ENCODE data around the gene CACNA1I. TPM values are rescaled to one million over a fixed set of nuclear protein-coding genes. Genes with fewer than 3 reads are reported as not detected.
"Not testable (repeated sequence)": the region's sequence is repeated elsewhere in the genome, so short reads cannot be mapped to it uniquely, and the experiment has no call there.

CACNA1I gene
- 0.03 TPM for total RNA-seq
- long read RNA-seq, result 0 reads

GRCh38 chr22:39570665-39571064, at the start of gene CACNA1I:
TSS of gene CACNA1I (plus strand) at chr22:39570753. CDS start at chr22:39570753, 0 bp downstream.
- no peak for DNase-seq (ENCODE audit: low spot score)
- intact Hi-C loops (cut with DNase I), result no loop called here

GRCh38 chr22:39521106-39521885, 49.3 kb upstream of the CACNA1I start:
- intact Hi-C loops (cut with DNase I), result loop anchor here (5.0 to 10.0 kb wide), 2 partner anchors 204 to 646 kb away; partner anchors contain the start of genes CBX6 and RPL3
- DNase-seq (ENCODE audit: low spot score), result not testable (repeated sequence)

- not testable (repeated sequence) for DNase-seq (ENCODE audit: low spot score)
- intact Hi-C loops (cut with DNase I), result loop anchor here (5.0 to 10.0 kb wide), 2 partner anchors 205 to 647 kb away; partner anchors contain the start of genes CBX6 and RPL3
Measured at GRCh38 chr22:39522091-39522490, 48.5 kb upstream of the CACNA1I start.

GRCh38 chr22:39522567-39523300, 47.8 kb upstream of the CACNA1I start:
- intact Hi-C loops (cut with DNase I), result loop anchor here (5.0 to 10.0 kb wide), 2 partner anchors 205 to 648 kb away; partner anchors contain the start of genes CBX6 and RPL3
- DNase-seq (ENCODE audit: low spot score), result no peak

GRCh38 chr22:39524089-39524752, 46.3 kb upstream of the CACNA1I start:
- no peak for DNase-seq (ENCODE audit: low spot score)
- intact Hi-C loops (cut with DNase I), result loop anchor here (5.0 to 10.0 kb wide), 2 partner anchors 207 to 649 kb away; partner anchors contain the start of genes CBX6 and RPL3

GRCh38 chr22:39524753-39525657, 45.5 kb upstream of the CACNA1I start:
- intact Hi-C loops (cut with DNase I), result loop anchor here (5.0 to 10.0 kb wide), 2 partner anchors 208 to 650 kb away; partner anchors contain the start of genes CBX6 and RPL3
- DNase-seq (ENCODE audit: low spot score), result no peak

GRCh38 chr22:39525658-39525975, 44.9 kb upstream of the CACNA1I start:
- no peak for DNase-seq (ENCODE audit: low spot score)
- intact Hi-C loops (cut with DNase I), result loop anchor here (10.0 kb wide), 1 partner anchor 651 kb away; the partner anchor contains the start of gene CBX6

- intact Hi-C loops (cut with DNase I), result loop anchor here (10.0 kb wide), 1 partner anchor 652 kb away; the partner anchor contains the start of gene CBX6
Measured at GRCh38 chr22:39526736-39527171, 43.8 kb upstream of the CACNA1I start.

GRCh38 chr22:39527481-39527961, 43.0 kb upstream of the CACNA1I start:
- no peak for DNase-seq (ENCODE audit: low spot score)

More at GRCh38 chr22:39526736-39527171, 43.8 kb upstream of the CACNA1I start:
- no peak for DNase-seq (ENCODE audit: low spot score)

GRCh38 chr22:39528080-39528661, 42.4 kb upstream of the CACNA1I start:
- no peak for DNase-seq (ENCODE audit: low spot score)
- intact Hi-C loops (cut with DNase I), result loop anchor here (2.0 to 10.0 kb wide), 2 partner anchors 129 to 653 kb away; partner anchors contain the start of genes CBX6 and TAB1

More at GRCh38 chr22:39527481-39527961, 43.0 kb upstream of the CACNA1I start:
- intact Hi-C loops (cut with DNase I), result loop anchor here (10.0 kb wide), 1 partner anchor 653 kb away; the partner anchor contains the start of gene CBX6

GRCh38 chr22:39528681-39529486, 41.7 kb upstream of the CACNA1I start:
- intact Hi-C loops (cut with DNase I), result loop anchor here (2.0 to 10.0 kb wide), 2 partner anchors 130 to 654 kb away; partner anchors contain the start of genes CBX6 and TAB1

GRCh38 chr22:39529487-39529851, 41.1 kb upstream of the CACNA1I start:
- intact Hi-C loops (cut with DNase I), result loop anchor here (2.0 to 10.0 kb wide), 2 partner anchors 131 to 655 kb away; partner anchors contain the start of genes CBX6 and TAB1
- no peak for DNase-seq (ENCODE audit: low spot score)

More at GRCh38 chr22:39528681-39529486, 41.7 kb upstream of the CACNA1I start:
- peak; percentile 95 for DNase-seq (ENCODE audit: low spot score)

- intact Hi-C loops (cut with DNase I), result loop anchor here (5.0 kb wide), 1 partner anchor 817 kb away; the partner anchor contains the start of gene ADSL
Measured at GRCh38 chr22:39530116-39530515, 40.4 kb upstream of the CACNA1I start.

GRCh38 chr22:39530692-39531331, 39.7 kb upstream of the CACNA1I start:
- no peak for DNase-seq (ENCODE audit: low spot score)
- intact Hi-C loops (cut with DNase I), result loop anchor here (5.0 kb wide), 1 partner anchor 816 kb away; the partner anchor contains the start of gene ADSL

More at GRCh38 chr22:39530116-39530515, 40.4 kb upstream of the CACNA1I start:
- DNase-seq (ENCODE audit: low spot score), result no peak

GRCh38 chr22:39532215-39533073, 38.1 kb upstream of the CACNA1I start, which contains the start of gene RPS19BP1:
TSS of gene RPS19BP1 (minus strand) at chr22:39532748. CDS start at chr22:39532738, 10 bp downstream.
- peak; percentile 99 for DNase-seq (ENCODE audit: low spot score)
- intact Hi-C loops (cut with DNase I), result loop anchor here (5.0 kb wide), 1 partner anchor 815 kb away; the partner anchor contains the start of gene ADSL

Measured in cardiac septum (tissue), 1 donor.